Nucleus accumbens (tissue), 56 donors: ENCODE measurements around the gene ATP5F1E.

Source experiments
- DNase-seq, 56 donors: peaks; one replicate each; lab custom pipeline; 2025; lab: John Stamatoyannopoulos, UW

ATP5F1E gene

GRCh38 chr20:59032023-59032712 is at the start of gene ATP5F1E:
Gene ATP5F1E, minus strand, starts transcription at chr20:59032335. Its CDS starts 84 bp downstream, at chr20:59032251.
- DNase-seq, result peak; percentile 51 to 98 (median 93)

GRCh38 chr20:59081036-59081435 is 48.9 kb upstream of the ATP5F1E start:
- no peak for DNase-seq

- no peak for DNase-seq
Measured at GRCh38 chr20:59078231-59078630, 46.1 kb upstream of the ATP5F1E start.

- DNase-seq, result no peak
Measured at GRCh38 chr20:59077705-59078104, 45.6 kb upstream of the ATP5F1E start.

- no peak for DNase-seq
Measured at GRCh38 chr20:59075934-59076508, 43.9 kb upstream of the ATP5F1E start.

GRCh38 chr20:59074456-59074855 is 42.3 kb upstream of the ATP5F1E start:
- no peak for DNase-seq

GRCh38 chr20:59073582-59073981 is 41.4 kb upstream of the ATP5F1E start:
- no peak for DNase-seq

GRCh38 chr20:59071216-59071615 is 39.1 kb upstream of the ATP5F1E start:
- no peak for DNase-seq

GRCh38 chr20:59069026-59069425 is 36.9 kb upstream of the ATP5F1E start:
- DNase-seq, result no peak

- no peak for DNase-seq
Measured at GRCh38 chr20:59068534-59068933, 36.4 kb upstream of the ATP5F1E start.

GRCh38 chr20:59064214-59064722 is 32.1 kb upstream of the ATP5F1E start:
- no peak for DNase-seq

- DNase-seq, result peak in 5 of 56 donors; percentile 2 to 43 (median 11)
Measured at GRCh38 chr20:59063358-59064213, 31.5 kb upstream of the ATP5F1E start.

GRCh38 chr20:59062081-59062480 is 29.9 kb upstream of the ATP5F1E start:
- no peak for DNase-seq

GRCh38 chr20:59055302-59055701 is 23.2 kb upstream of the ATP5F1E start:
- DNase-seq, result no peak

- DNase-seq, result no peak
Measured at GRCh38 chr20:59051666-59052185, 19.6 kb upstream of the ATP5F1E start.

- DNase-seq, result no peak
Measured at GRCh38 chr20:59050437-59050836, 18.3 kb upstream of the ATP5F1E start.

GRCh38 chr20:59048681-59049030 is 16.5 kb upstream of the ATP5F1E start:
- no peak for DNase-seq

- no peak for DNase-seq
Measured at GRCh38 chr20:59047938-59048680, 16.0 kb upstream of the ATP5F1E start.

- DNase-seq, result no peak
Measured at GRCh38 chr20:59046862-59047261, 14.7 kb upstream of the ATP5F1E start.

GRCh38 chr20:59044796-59045195 is 12.7 kb upstream of the ATP5F1E start:
- DNase-seq, result no peak
